Psoas muscle (tissue), 8 donors: Measurements from ENCODE around the gene PODN. TPM values are rescaled to one million over a fixed set of nuclear protein-coding genes. Genes with fewer than 3 reads are reported as not detected.

ENCODE experiments used
- ATAC-seq, 4 donors: fragments of 200-7000 bp; cut with Tn5 transposase; one replicate each; pipeline ENCODE4 v1.9.1; 2020; ENCODE audit warnings: moderate library complexity in 3 of 4, mild to moderate bottlenecking in 2 of 4
- DNase-seq, 2 donors: peaks; one replicate each; pipeline ENCODE4 v3.0.0-alpha.2; 2020
- H3K27ac ChIP-seq: fragments of 200-600 bp; one replicate; pipeline ENCODE4 v1.8.0; 2022
- H3K27me3 ChIP-seq, 3 donors: fragments of 200-600 bp in 1 of 3; one replicate each; pipeline versions ENCODE4 v1.6.1 to v1.8.0; 2013 to 2022; ENCODE audit warnings: low read length in 2 of 3, mild to moderate bottlenecking in 2 of 3, moderate library complexity in 1 of 3; ENCODE audit not compliant: insufficient read depth in 3 of 3
- H3K36me3 ChIP-seq, 2 donors: fragments of 200-600 bp in 1 of 2; one replicate each; pipeline versions ENCODE4 v1.6.1 to v1.8.0; 2013 to 2022; ENCODE audit warnings: low read depth in 1 of 2, mild to moderate bottlenecking in 1 of 2, moderate library complexity in 1 of 2; ENCODE audit not compliant: insufficient read depth in 1 of 2
- H3K4me1 ChIP-seq: fragments of 200-600 bp; one replicate; pipeline ENCODE4 v1.8.0; 2022
- H3K4me3 ChIP-seq: fragments of 200-600 bp; one replicate; pipeline ENCODE4 v1.8.0; 2022; ENCODE audit warnings: mild to moderate bottlenecking
- H3K9me3 ChIP-seq: fragments of 200-600 bp; one replicate; pipeline ENCODE4 v1.8.0; 2022
- WGBS, 3 donors: extraction: QIAGEN DNeasy Blood & Tissue Kit; methylation state at CpG; one replicate each; pipeline versions ENCODE4 v1.1.6 to v1.1.7; 2013; 5-methylcytosine and 5-hydroxymethylcytosine counted together
- intact Hi-C, 2 donors: fragments of 100-400 bp; cut with DNase I; formaldehyde crosslinking; loops; one replicate each; pipeline versions ENCODE4 v1.11.0 to v1.14.2; 2022
- polyA plus RNA-seq, 3 donors: library from polyadenylated mRNA; stranded (reverse); fragments of 200-250 nt; gene quantifications; one replicate each; pipeline ENCODE4 v1.2.3, GENCODE V29; 2013
- total RNA-seq, 4 donors: library from RNA; stranded (reverse); fragmentation: NEBNext Ultra II Directional in 2 of 4; extraction: Animal tissue kit (Norgen Biotek cat#: 25700) in 2 of 4; gene quantifications; one replicate each; pipeline versions ENCODE4 v1.2.1 to v1.2.4, GENCODE V29; 2021 to 2023
- TF ChIP-seq, protein P1 (sequence below): fragments of 200-600 bp; IDR thresholded peaks from one replicate; pipeline ENCODE4 v1.8.0; 2022; ENCODE audit warnings: antibody characterized with exemption
- donor health status: healthy with polysubstance abuse.
- donor health status: DM: no; HTN: no; CAD: no; lungs with moderate emphysema.
- donor health status: Bipolar disorder and iron deficiency.
- donor health status: healthy.
- donor health status: DM: yes; HTN: yes; CAD: no.
- donor health status: DM: no; HTN: no; CAD: no.
- donor health status: DM: no; HTN: no; CAD: no.
- donor health status: DM: yes; HTN: yes; CAD: no.

The PODN gene
- total and polyA plus RNA-seq, 7 donors: 3.0 to 27.1 (median 7.2) TPM

DNA sequence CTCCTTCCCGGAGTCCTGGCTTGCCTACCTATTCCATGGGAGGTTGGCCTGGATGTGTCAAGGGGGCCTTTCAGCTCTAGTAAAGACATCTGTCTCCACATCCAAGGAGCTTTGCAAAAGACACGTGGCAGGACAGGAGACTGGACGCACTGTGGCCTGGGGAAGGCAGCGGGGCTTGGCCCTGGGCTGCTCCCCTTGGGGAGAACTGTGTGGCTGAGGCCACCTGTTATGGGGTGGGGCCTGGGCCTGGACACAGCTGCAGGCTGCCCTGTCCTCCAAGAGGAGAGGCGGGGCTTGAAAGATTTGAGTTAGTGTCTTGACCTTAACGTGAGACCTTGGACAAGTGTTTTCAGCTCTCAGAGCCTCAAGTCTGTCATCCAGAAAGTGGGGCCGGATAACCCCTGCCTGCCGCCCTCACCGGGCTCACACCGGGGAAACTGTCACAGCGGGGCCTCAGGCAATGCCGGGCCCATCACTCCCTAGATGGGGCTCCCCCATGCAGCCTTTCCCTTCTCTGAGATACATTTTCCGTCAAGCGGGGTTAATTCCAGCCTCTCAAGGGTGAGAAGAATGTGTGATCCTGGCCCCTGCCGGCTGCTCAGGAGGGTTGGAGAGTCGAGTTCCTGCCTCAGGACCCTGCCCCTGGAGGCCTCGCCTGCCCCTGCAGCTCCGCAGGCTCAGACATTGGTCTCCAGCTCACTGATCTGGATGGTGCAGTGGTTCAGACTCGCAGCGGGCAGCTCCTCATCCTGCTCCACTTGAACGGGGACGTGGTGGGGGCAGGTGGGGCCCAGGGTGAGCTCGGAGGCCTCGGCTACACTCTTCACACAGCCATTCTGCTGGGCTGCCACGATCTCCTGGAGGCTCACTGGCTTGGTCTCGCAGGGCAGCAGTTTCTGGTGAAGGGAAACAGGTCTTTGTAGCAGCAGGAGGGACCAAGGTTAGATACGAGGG is 25.6 kb downstream of the PODN start:
- no peak overlapping the region for H3K4me3 ChIP-seq
- no peaks in the 10 kb centered on the region for H3K9me3 ChIP-seq
- H3K4me1 ChIP-seq: no peaks in the 10 kb centered on the region
- no peaks in the 10 kb centered on the region for H3K36me3 ChIP-seq
- DNase-seq: no peak
- intact Hi-C loops: no loop called here
- H3K27ac ChIP-seq: no peak overlapping the region
- H3K27me3 ChIP-seq: no peaks in the 10 kb centered on the region
- TF ChIP-seq, protein P1, sequence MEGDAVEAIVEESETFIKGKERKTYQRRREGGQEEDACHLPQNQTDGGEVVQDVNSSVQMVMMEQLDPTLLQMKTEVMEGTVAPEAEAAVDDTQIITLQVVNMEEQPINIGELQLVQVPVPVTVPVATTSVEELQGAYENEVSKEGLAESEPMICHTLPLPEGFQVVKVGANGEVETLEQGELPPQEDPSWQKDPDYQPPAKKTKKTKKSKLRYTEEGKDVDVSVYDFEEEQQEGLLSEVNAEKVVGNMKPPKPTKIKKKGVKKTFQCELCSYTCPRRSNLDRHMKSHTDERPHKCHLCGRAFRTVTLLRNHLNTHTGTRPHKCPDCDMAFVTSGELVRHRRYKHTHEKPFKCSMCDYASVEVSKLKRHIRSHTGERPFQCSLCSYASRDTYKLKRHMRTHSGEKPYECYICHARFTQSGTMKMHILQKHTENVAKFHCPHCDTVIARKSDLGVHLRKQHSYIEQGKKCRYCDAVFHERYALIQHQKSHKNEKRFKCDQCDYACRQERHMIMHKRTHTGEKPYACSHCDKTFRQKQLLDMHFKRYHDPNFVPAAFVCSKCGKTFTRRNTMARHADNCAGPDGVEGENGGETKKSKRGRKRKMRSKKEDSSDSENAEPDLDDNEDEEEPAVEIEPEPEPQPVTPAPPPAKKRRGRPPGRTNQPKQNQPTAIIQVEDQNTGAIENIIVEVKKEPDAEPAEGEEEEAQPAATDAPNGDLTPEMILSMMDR: no peak
- no peak for ATAC-seq
- WGBS, 3 donors: 80 to 81% (median 81%) methylated on average over 25 to 27 of the region's 27 CpGs

DNA sequence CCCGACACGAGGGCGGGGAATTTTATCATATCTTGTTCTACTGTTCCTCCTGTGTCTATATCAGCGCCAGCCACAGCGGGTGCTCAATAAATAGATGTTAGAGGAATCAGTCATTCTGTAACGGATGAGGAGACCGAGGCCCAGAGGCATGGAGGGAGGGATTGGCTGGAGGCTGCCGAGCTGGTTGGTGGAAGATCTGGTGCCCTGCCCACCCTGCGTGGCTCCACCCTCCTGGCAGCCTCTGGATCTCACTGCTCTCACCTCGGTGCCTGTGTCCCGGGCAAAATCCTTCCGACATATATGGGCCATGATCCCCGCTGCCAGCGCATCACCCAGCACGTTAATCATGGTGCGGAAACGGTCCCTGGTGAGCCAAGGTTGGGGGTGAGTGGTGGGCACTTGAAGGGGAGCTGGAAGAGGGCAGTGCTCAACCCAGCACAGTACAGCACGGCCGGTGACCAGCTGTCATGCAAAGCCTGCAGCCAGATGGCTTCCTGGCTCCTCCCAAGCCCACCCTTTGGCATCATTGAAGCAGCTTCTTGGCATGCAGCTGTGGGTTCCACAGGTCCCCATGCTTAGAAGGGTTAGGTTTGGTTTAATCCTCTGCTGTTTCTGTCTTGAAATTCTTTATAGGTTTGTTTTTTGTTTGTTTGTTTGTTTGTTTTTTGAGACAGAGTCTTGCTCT is 26.7 kb downstream of the PODN start:
- no peaks in the 10 kb centered on the region for H3K27me3 ChIP-seq
- WGBS, 3 donors: 54 to 69% (median 58%) methylated on average over 19 of the region's 19 CpGs
- no peaks in the 10 kb centered on the region for H3K9me3 ChIP-seq
- no peak overlapping the region for H3K4me3 ChIP-seq
- intact Hi-C loops: no loop called here
- TF ChIP-seq, protein P1: no peak
- ATAC-seq (no peak), DNase-seq (no peak)
- no peaks in the 10 kb centered on the region for H3K4me1 ChIP-seq
- no peak overlapping the region for H3K27ac ChIP-seq
- no peaks in the 10 kb centered on the region for H3K36me3 ChIP-seq

DNA sequence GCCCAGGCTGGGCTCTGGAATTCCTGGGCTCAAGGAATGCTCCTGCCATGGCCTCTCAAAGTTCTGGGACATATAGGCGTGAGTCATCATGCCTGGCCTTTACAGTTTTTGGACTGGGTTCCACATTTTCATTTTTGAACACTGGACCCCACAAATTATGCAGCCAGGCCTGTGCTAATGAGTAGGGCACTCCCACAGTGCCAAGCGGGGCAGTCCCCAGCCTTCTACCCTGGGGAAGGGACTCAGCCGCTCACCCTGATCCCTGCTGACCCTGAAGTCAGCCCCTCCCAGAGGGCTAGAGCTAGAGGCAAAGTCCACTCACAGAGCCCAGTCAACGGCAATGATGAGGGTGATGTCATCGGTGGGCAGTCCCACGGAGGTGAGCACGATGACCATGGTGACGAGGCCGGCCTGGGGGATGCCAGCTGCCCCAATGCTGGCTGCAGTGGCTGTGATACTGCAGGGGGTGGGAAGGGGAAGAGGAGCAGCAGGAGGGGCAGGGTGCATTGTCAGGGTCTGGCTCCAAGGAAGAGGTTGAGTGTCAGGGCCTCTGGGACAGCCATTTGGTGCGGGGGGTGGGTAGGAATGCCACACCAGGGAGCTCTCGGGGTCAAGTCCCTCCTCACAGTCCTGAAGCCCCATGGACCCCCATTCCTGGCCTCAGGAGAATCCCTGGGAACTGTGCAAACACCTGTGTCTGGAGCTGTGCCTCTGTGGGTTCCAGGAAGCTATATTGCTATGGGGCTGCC is 27.6 kb downstream of the PODN start:
- H3K27me3 ChIP-seq: no peaks in the 10 kb centered on the region
- intact Hi-C loops: no loop called here
- TF ChIP-seq, protein P1: no peak
- WGBS, 3 donors: 83 to 87% (median 86%) methylated on average over 10 to 11 of the region's 11 CpGs
- H3K27ac ChIP-seq: no peak overlapping the region
- H3K4me3 ChIP-seq: peak overlapping the region; percentile 18
- DNase-seq (no peak), ATAC-seq (peak in 1 of 4 donors; percentile 21)
- no peaks in the 10 kb centered on the region for H3K36me3 ChIP-seq
- no peaks in the 10 kb centered on the region for H3K4me1 ChIP-seq
- H3K9me3 ChIP-seq: no peaks in the 10 kb centered on the region

DNA sequence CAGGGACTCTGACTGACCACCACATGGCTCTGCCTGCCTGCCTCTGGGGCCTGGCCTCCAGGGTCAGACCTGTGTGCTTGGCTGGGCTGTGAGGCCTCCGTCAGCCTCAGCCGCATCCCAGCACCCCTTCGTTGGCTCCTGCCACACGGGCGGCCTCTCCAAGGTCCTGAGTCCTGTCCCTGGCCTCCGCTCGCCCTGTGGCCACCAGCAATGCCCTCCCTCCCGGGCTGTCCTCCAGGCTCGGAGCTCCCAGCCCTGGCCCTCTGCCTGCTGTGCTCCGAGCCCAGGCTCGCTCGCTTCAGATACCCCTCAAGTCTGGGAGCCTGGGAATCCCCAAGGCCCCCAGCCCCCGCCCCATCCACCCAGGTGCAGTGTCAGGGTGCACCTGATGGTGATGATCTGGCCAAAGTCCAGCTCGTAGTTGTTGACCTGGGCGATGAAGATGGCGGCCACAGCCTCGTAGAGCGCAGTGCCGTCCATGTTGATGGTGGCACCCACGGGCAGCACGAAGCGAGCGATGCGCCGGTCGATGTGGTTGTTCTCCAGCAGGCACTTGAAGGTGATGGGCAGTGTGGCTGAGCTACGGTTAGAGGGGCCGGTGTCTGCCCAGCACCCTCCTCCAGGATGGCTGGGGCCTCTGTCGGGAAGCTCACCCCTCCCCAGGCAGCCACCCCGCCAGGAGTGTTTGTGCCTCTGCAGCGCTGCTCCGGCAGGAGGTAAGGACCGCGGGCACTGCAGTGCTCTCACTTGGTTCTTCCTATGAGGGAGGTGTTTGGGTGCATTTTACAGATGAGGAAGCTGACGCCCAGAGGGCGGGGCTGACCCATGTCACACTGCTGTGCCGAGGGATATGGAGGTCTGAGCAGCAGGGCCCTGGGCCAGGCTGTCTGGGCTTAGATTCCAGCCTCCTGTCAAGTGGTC is 28.5 kb downstream of the PODN start:
- intact Hi-C loops: no loop called here
- Histone ChIP-seq H3K4me3 (peak overlapping the region; percentile 18), H3K36me3 (no peaks in the 10 kb centered on the region), H3K27ac (no peak overlapping the region), H3K4me1 (no peaks in the 10 kb centered on the region), H3K27me3 (no peaks in the 10 kb centered on the region), H3K9me3 (no peaks in the 10 kb centered on the region)
- ATAC-seq (peak in 3 of 4 donors; percentile 20 to 42 (median 20)), DNase-seq (peak; percentile 59 to 76)
- TF ChIP-seq, protein P1: no peak
- 84 to 86% (median 85%) methylated on average over 36 to 37 of the region's 37 CpGs for WGBS, 3 donors
